GM12872 (cell line): ENCODE data around the gene ZFPM1.

Experiments used
- CTCF ChIP-seq: IDR thresholded peaks from 3 replicates; pipeline ENCODE4 v1.5.1; 2011; ENCODE audit warnings: low read depth, mild to moderate bottlenecking, low read length, moderate library complexity; ENCODE audit not compliant: insufficient read depth

The ZFPM1 gene

GRCh38 chr16:88468275-88469129 lies 15.4 kb downstream of the ZFPM1 start:
- no peak for TF ChIP-seq CTCF

- no peak for TF ChIP-seq CTCF
Measured at GRCh38 chr16:88469615-88470395, 16.7 kb downstream of the ZFPM1 start.

- no peak for TF ChIP-seq CTCF
Measured at GRCh38 chr16:88471115-88471514, 18.0 kb downstream of the ZFPM1 start.

- TF ChIP-seq CTCF: no peak
Measured at GRCh38 chr16:88471575-88471974, 18.5 kb downstream of the ZFPM1 start.

GRCh38 chr16:88472069-88472468 lies 19.0 kb downstream of the ZFPM1 start:
- no peak for TF ChIP-seq CTCF

GRCh38 chr16:88472637-88473205 lies 19.6 kb downstream of the ZFPM1 start:
- no peak for TF ChIP-seq CTCF
